Duodenal mucosa (tissue), 2 donors: ENCODE results near the gene ZDHHC14.

Experiments
- H3K27ac ChIP-seq: one replicate; pipeline ENCODE4 v1.7.0; 2013; ENCODE audit warnings: low read depth, low read length
- H3K27me3 ChIP-seq, 2 donors: one replicate each; pipeline ENCODE4 v1.7.0; 2013; ENCODE audit warnings: low read length in 2 of 2, control low read depth in 1 of 2; ENCODE audit not compliant: insufficient read depth in 2 of 2, control insufficient read depth in 1 of 2
- H3K36me3 ChIP-seq, 2 donors: one replicate each; pipeline ENCODE4 v1.7.0; 2013; ENCODE audit warnings: low read length in 2 of 2, control low read depth in 1 of 2; ENCODE audit not compliant: insufficient read depth in 2 of 2, control insufficient read depth in 1 of 2
- H3K4me1 ChIP-seq, 2 donors: one replicate each; pipeline ENCODE4 v1.7.0; 2013; ENCODE audit warnings: low read length in 2 of 2, control low read depth in 1 of 2; ENCODE audit not compliant: insufficient read depth in 2 of 2, control insufficient read depth in 1 of 2
- H3K4me3 ChIP-seq, 2 donors: one replicate each; pipeline ENCODE4 v1.7.0; 2013; ENCODE audit warnings: low read length in 2 of 2, low read depth in 1 of 2
- H3K9ac ChIP-seq, 2 donors: one replicate each; pipeline ENCODE4 v1.7.0; 2013; ENCODE audit warnings: low read length in 2 of 2, low read depth in 1 of 2
- H3K9me3 ChIP-seq, 2 donors: one replicate each; pipeline ENCODE4 v1.7.0; 2013; ENCODE audit warnings: low read length in 2 of 2, control low read depth in 1 of 2; ENCODE audit not compliant: control insufficient read depth in 1 of 2

Gene ZDHHC14

GRCh38 chr6:157358287-157358686, 22.7 kb upstream of the ZDHHC14 start:
- H3K27me3 ChIP-seq = no peaks in the 10 kb centered on the region
- no peak overlapping the region for H3K27ac ChIP-seq
- no peaks in the 10 kb centered on the region for H3K9me3 ChIP-seq
- no peak overlapping the region for H3K4me3 ChIP-seq
- H3K4me1 ChIP-seq = no peaks in the 10 kb centered on the region
- H3K36me3 ChIP-seq = no peaks in the 10 kb centered on the region
- H3K9ac ChIP-seq = no peak overlapping the region

GRCh38 chr6:157361886-157362285, 19.1 kb upstream of the ZDHHC14 start:
- H3K4me3 ChIP-seq = no peak overlapping the region
- H3K27me3 ChIP-seq = no peaks in the 10 kb centered on the region
- no peaks in the 10 kb centered on the region for H3K36me3 ChIP-seq
- no peak overlapping the region for H3K27ac ChIP-seq
- no peaks in the 10 kb centered on the region for H3K4me1 ChIP-seq
- H3K9me3 ChIP-seq = no peaks in the 10 kb centered on the region
- H3K9ac ChIP-seq = no peak overlapping the region

- Histone ChIP-seq H3K4me1 (no peaks in the 10 kb centered on the region), H3K36me3 (no peaks in the 10 kb centered on the region), H3K4me3 (no peak overlapping the region), H3K9me3 (no peaks in the 10 kb centered on the region), H3K27me3 (no peaks in the 10 kb centered on the region), H3K27ac (no peak overlapping the region), H3K9ac (no peak overlapping the region)
Observed at GRCh38 chr6:157364705-157365104, 16.3 kb upstream of the ZDHHC14 start.

- Histone ChIP-seq H3K36me3 (no peaks in the 10 kb centered on the region), H3K27me3 (no peaks in the 10 kb centered on the region), H3K4me3 (no peak overlapping the region), H3K4me1 (no peaks in the 10 kb centered on the region), H3K9me3 (no peaks in the 10 kb centered on the region), H3K27ac (no peak overlapping the region), H3K9ac (no peak overlapping the region)
Observed at GRCh38 chr6:157366648-157367047, 14.3 kb upstream of the ZDHHC14 start.

- H3K4me1 ChIP-seq = no peaks in the 10 kb centered on the region
- H3K36me3 ChIP-seq = no peaks in the 10 kb centered on the region
- no peak overlapping the region for H3K27ac ChIP-seq
- no peak overlapping the region for H3K4me3 ChIP-seq
- H3K9ac ChIP-seq = no peak overlapping the region
- H3K27me3 ChIP-seq = no peaks in the 10 kb centered on the region
- H3K9me3 ChIP-seq = no peaks in the 10 kb centered on the region
Observed at GRCh38 chr6:157368359-157369049, 12.5 kb upstream of the ZDHHC14 start.

- Histone ChIP-seq H3K36me3 (no peaks in the 10 kb centered on the region), H3K9ac (no peak overlapping the region)
Observed at GRCh38 chr6:157370755-157371154, 10.2 kb upstream of the ZDHHC14 start.

GRCh38 chr6:157372501-157373280, 8.3 kb upstream of the ZDHHC14 start:
- no peak overlapping the region for H3K27ac ChIP-seq
- H3K27me3 ChIP-seq = no peaks in the 10 kb centered on the region
- no peak overlapping the region for H3K4me3 ChIP-seq
- no peak overlapping the region for H3K9ac ChIP-seq
- no peaks in the 10 kb centered on the region for H3K9me3 ChIP-seq
- H3K4me1 ChIP-seq = no peaks in the 10 kb centered on the region
- no peaks in the 10 kb centered on the region for H3K36me3 ChIP-seq

More at GRCh38 chr6:157370755-157371154, 10.2 kb upstream of the ZDHHC14 start:
- no peaks in the 10 kb centered on the region for H3K27me3 ChIP-seq
- no peak overlapping the region for H3K27ac ChIP-seq
- H3K4me3 ChIP-seq = no peak overlapping the region
- H3K9me3 ChIP-seq = no peaks in the 10 kb centered on the region
- H3K4me1 ChIP-seq = no peaks in the 10 kb centered on the region

GRCh38 chr6:157374889-157375443, 6.0 kb upstream of the ZDHHC14 start:
- H3K9ac ChIP-seq = no peak overlapping the region
- peaks cover 4 to 6% of the 10 kb centered on the region in 2 donors for H3K4me1 ChIP-seq
- H3K27me3 ChIP-seq = no peaks in the 10 kb centered on the region
- no peak overlapping the region for H3K27ac ChIP-seq
- no peaks in the 10 kb centered on the region for H3K9me3 ChIP-seq
- H3K36me3 ChIP-seq = no peaks in the 10 kb centered on the region
- no peak overlapping the region for H3K4me3 ChIP-seq

GRCh38 chr6:157376241-157376640, 4.7 kb upstream of the ZDHHC14 start:
- H3K9ac ChIP-seq = no peak overlapping the region

GRCh38 chr6:157376706-157377230, 4.2 kb upstream of the ZDHHC14 start:
- H3K27ac ChIP-seq = no peak overlapping the region
- H3K4me1 ChIP-seq = peaks cover 4 to 6% of the 10 kb centered on the region in 2 donors
- H3K36me3 ChIP-seq = no peaks in the 10 kb centered on the region
- no peaks in the 10 kb centered on the region for H3K27me3 ChIP-seq
- H3K4me3 ChIP-seq = no peak overlapping the region
- no peaks in the 10 kb centered on the region for H3K9me3 ChIP-seq
- H3K9ac ChIP-seq = no peak overlapping the region

More at GRCh38 chr6:157376241-157376640, 4.7 kb upstream of the ZDHHC14 start:
- Histone ChIP-seq H3K4me1 (peaks cover 4 to 6% of the 10 kb centered on the region in 2 donors), H3K27ac (no peak overlapping the region), H3K27me3 (no peaks in the 10 kb centered on the region), H3K9me3 (no peaks in the 10 kb centered on the region), H3K4me3 (no peak overlapping the region), H3K36me3 (no peaks in the 10 kb centered on the region)
